ENCODE measurements around the gene TPST2. TPM values are rescaled to one million over a fixed set of nuclear protein-coding genes. Genes with fewer than 3 reads are reported as not detected.
"Not testable (repeated sequence)": the region's sequence is repeated elsewhere in the genome, so short reads cannot be mapped to it uniquely, and the experiment has no call there.

Gene TPST2
- total RNA-seq, 1 experiment from 2014 or later = 11.8 TPM

- ATAC-seq; H3K9ac ChIP-seq (ENCODE audit: low read length); CTCF ChIA-PET; H3K9me3 ChIP-seq (ENCODE audit: control insufficient read depth in 1 of 2, insufficient read depth in 1 of 2, low read depth in 1 of 2, low read length in 2 of 2); H3K9me2 ChIP-seq (ENCODE audit: insufficient read depth); POLR2A ChIA-PET; H3K79me2 ChIP-seq (ENCODE audit: insufficient read depth, low read length); H3K27ac ChIP-seq (ENCODE audit: low read depth, low read length); H2AFZ ChIP-seq (ENCODE audit: low read depth, low read length, poor library complexity, severe bottlenecking); H3K4me2 ChIP-seq (ENCODE audit: low read length); BruUV-seq (replicated peaks); H4K20me1 ChIP-seq (ENCODE audit: insufficient read depth); DNase-seq (ENCODE audit: low read depth, low spot score); H3K36me3 ChIP-seq (ENCODE audit: control insufficient read depth in 1 of 2, insufficient read depth in 2 of 2, low read length in 2 of 2); intact Hi-C loops (cut with micrococcal nuclease); H3K4me3 ChIP-seq (replicated peaks in 1 of 2; ENCODE audit: low read depth in 1 of 2, low read length in 2 of 2); H3K4me1 ChIP-seq (ENCODE audit: control insufficient read depth in 1 of 2, insufficient read depth in 2 of 2, low read length in 2 of 2); RAD21 ChIA-PET (ENCODE audit: low non-redundant PET in 1 of 2, low total read pairs in 2 of 2, uncharacterized antibody in 2 of 2, unreplicated experiment in 2 of 2): not testable (repeated sequence)
- peaks cover 13% of the 10 kb centered on the region; the same call in 1 of the 2 replicates for H3K27me3 ChIP-seq (ENCODE audit: insufficient read depth, low read length)
Measured at GRCh38 chr22:26613753-26614152, 23.8 kb upstream of the TPST2 start.

- BruUV-seq (replicated peaks) = no TSS peak
- no peak overlapping the region for H3K27ac ChIP-seq (ENCODE audit: low read depth, low read length)
- H3K9me2 ChIP-seq (ENCODE audit: insufficient read depth) = no peaks in the 10 kb centered on the region
- TF ChIP-seq POLR2AphosphoS5 (IDR thresholded peaks at IDR 0.05; ENCODE audit: low read depth, low read length) = no peak
- TF ChIP-seq CTCF (IDR thresholded peaks at IDR 0.05 in 2 of 3, conservative IDR thresholded peaks at IDR 0.05 in 1 of 3; ENCODE audit: borderline replicate concordance in 1 of 3, insufficient read depth in 1 of 3, low read depth in 2 of 3, low read length in 2 of 3) = no peak
- no peak for TF ChIP-seq ZFX (IDR thresholded peaks at IDR 0.05)
- TF ChIP-seq TCF7L2 (IDR thresholded peaks at IDR 0.05; ENCODE audit: borderline replicate concordance, extremely low read depth, insufficient read depth, insufficient read length) = no peak
- no peak for TF ChIP-seq EZH2 (IDR thresholded peaks at IDR 0.05)
- no peak for TF ChIP-seq CBX3 (IDR thresholded peaks at IDR 0.05; ENCODE audit: low read depth)
- no peak for TF ChIP-seq RAD21 (IDR thresholded peaks at IDR 0.05; ENCODE audit: low read depth)
- TF ChIP-seq MAX (IDR thresholded peaks at IDR 0.05) = no peak
- TF ChIP-seq ATF3 (IDR thresholded peaks at IDR 0.05) = no peak
- TF ChIP-seq EZH2phosphoT487 (IDR thresholded peaks at IDR 0.05; ENCODE audit: borderline replicate concordance) = no peak
- TF ChIP-seq ZNF274 (IDR thresholded peaks at IDR 0.05; ENCODE audit: low read depth, low read length) = no peak
- no peak for TF ChIP-seq YY1 (IDR thresholded peaks at IDR 0.05; ENCODE audit: extremely low read depth, insufficient replicate concordance, low read depth, low read length)
- TF ChIP-seq JUND (IDR thresholded peaks at IDR 0.05) = no peak
- TF ChIP-seq, protein P1, sequence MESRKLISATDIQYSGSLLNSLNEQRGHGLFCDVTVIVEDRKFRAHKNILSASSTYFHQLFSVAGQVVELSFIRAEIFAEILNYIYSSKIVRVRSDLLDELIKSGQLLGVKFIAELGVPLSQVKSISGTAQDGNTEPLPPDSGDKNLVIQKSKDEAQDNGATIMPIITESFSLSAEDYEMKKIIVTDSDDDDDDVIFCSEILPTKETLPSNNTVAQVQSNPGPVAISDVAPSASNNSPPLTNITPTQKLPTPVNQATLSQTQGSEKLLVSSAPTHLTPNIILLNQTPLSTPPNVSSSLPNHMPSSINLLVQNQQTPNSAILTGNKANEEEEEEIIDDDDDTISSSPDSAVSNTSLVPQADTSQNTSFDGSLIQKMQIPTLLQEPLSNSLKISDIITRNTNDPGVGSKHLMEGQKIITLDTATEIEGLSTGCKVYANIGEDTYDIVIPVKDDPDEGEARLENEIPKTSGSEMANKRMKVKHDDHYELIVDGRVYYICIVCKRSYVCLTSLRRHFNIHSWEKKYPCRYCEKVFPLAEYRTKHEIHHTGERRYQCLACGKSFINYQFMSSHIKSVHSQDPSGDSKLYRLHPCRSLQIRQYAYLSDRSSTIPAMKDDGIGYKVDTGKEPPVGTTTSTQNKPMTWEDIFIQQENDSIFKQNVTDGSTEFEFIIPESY (IDR thresholded peaks at IDR 0.05; ENCODE audit: extremely low read depth, insufficient replicate concordance, low read length) = no peak
- TF ChIP-seq ELF1 (IDR thresholded peaks at IDR 0.05; ENCODE audit: borderline replicate concordance, low read depth) = no peak
- no peak for TF ChIP-seq FOSL1 (IDR thresholded peaks at IDR 0.05; ENCODE audit: low read depth)
- TF ChIP-seq CEBPB (IDR thresholded peaks at IDR 0.05; ENCODE audit: low read depth) = no peak
- no peaks in the 10 kb centered on the region for H3K36me3 ChIP-seq (ENCODE audit: control insufficient read depth in 1 of 2, insufficient read depth in 2 of 2, low read length in 2 of 2)
- H3K4me2 ChIP-seq (ENCODE audit: low read length) = no peak overlapping the region
- CTCF ChIA-PET = no interaction called here
- DNase-seq (ENCODE audit: low read depth, low spot score) (no peak), ATAC-seq (no peak)
- H4K20me1 ChIP-seq (ENCODE audit: insufficient read depth) = no peaks in the 10 kb centered on the region
- H3K4me3 ChIP-seq (replicated peaks in 1 of 2; ENCODE audit: low read depth in 1 of 2, low read length in 2 of 2) = no peak overlapping the region
- no peaks in the 10 kb centered on the region for H3K79me2 ChIP-seq (ENCODE audit: insufficient read depth, low read length)
- POLR2A ChIA-PET = no interaction called here
- H3K9ac ChIP-seq (ENCODE audit: low read length) = no peak overlapping the region
- H2AFZ ChIP-seq (ENCODE audit: low read depth, low read length, poor library complexity, severe bottlenecking) = no peak overlapping the region
- peaks cover 15% of the 10 kb centered on the region; the same call in 1 of the 2 replicates for H3K27me3 ChIP-seq (ENCODE audit: insufficient read depth, low read length)
- intact Hi-C loops (cut with micrococcal nuclease) = no loop called here
- H3K4me1 ChIP-seq (ENCODE audit: control insufficient read depth in 1 of 2, insufficient read depth in 2 of 2, low read length in 2 of 2) = no peaks in the 10 kb centered on the region
- H3K9me3 ChIP-seq (ENCODE audit: control insufficient read depth in 1 of 2, insufficient read depth in 1 of 2, low read depth in 1 of 2, low read length in 2 of 2) = no peaks in the 10 kb centered on the region
- RAD21 ChIA-PET (ENCODE audit: low non-redundant PET in 1 of 2, low total read pairs in 2 of 2, uncharacterized antibody in 2 of 2, unreplicated experiment in 2 of 2) = no interaction called here
Measured at GRCh38 chr22:26612652-26613051, 22.7 kb upstream of the TPST2 start.

Measured in HCT116 (cell line).